Lower lobe of right lung (tissue), 2 donors: ENCODE results near the gene SIGLEC6. TPM values are rescaled to one million over a fixed set of nuclear protein-coding genes. Genes with fewer than 3 reads are reported as not detected.

Experiments used
- ATAC-seq, 2 donors: fragments of 200-7000 bp; cut with Tn5 transposase; one replicate each; pipeline ENCODE4 v1.9.1; 2020 to 2022; ENCODE audit warnings: mild to moderate bottlenecking in 2 of 2, moderate library complexity in 2 of 2
- DNase-seq: peaks from one replicate; pipeline ENCODE4 v3.0.0-alpha.2; 2020
- H3K27ac ChIP-seq: fragments of 200-600 bp; one replicate; pipeline ENCODE4 v1.8.0; 2022
- H3K27me3 ChIP-seq: fragments of 200-600 bp; one replicate; pipeline ENCODE4 v1.8.0; 2022; ENCODE audit warnings: low read depth
- H3K36me3 ChIP-seq: fragments of 200-600 bp; one replicate; pipeline ENCODE4 v1.8.0; 2022; ENCODE audit warnings: mild to moderate bottlenecking
- H3K4me1 ChIP-seq: fragments of 200-600 bp; one replicate; pipeline ENCODE4 v1.8.0; 2022
- H3K4me3 ChIP-seq: fragments of 200-600 bp; one replicate; pipeline ENCODE4 v1.8.0; 2022; ENCODE audit warnings: mild to moderate bottlenecking
- H3K9me3 ChIP-seq: fragments of 200-600 bp; one replicate; pipeline ENCODE4 v1.8.0; 2022
- CTCF ChIP-seq: fragments of 200-600 bp; IDR thresholded peaks from one replicate; pipeline ENCODE4 v1.8.0; 2022; ENCODE audit warnings: antibody characterized with exemption, mild to moderate bottlenecking
- intact Hi-C: fragments of 100-400 bp; cut with DNase I; formaldehyde crosslinking; loops from one replicate; pipeline ENCODE4 v1.11.0; 2022
- total RNA-seq: library from RNA; stranded (reverse); fragmentation: NEBNext Ultra II Directional; extraction: Animal tissue kit (Norgen Biotek cat#: 25700); gene quantifications from one replicate; pipeline ENCODE4 v1.2.1, GENCODE V29; 2021
- donor health status: DM: no; HTN: yes; CAD: no; lungs with severe emphysema.

SIGLEC6 gene
- total RNA-seq, 1 donor from 2014 or later = 6.5 TPM

GRCh38 chr19:51552608-51552995 lies 21.1 kb upstream of the SIGLEC6 start:
- TF ChIP-seq CTCF = no peak
- ATAC-seq (no peak), DNase-seq (no peak)
- Histone ChIP-seq H3K36me3 (no peaks in the 10 kb centered on the region), H3K9me3 (no peaks in the 10 kb centered on the region), H3K4me1 (no peaks in the 10 kb centered on the region), H3K4me3 (no peak overlapping the region), H3K27ac (no peak overlapping the region), H3K27me3 (peaks cover 9% of the 10 kb centered on the region)
- intact Hi-C loops = no loop called here

- Histone ChIP-seq H3K36me3 (no peaks in the 10 kb centered on the region), H3K27me3 (peaks cover 14% of the 10 kb centered on the region), H3K27ac (no peak overlapping the region), H3K9me3 (no peaks in the 10 kb centered on the region), H3K4me1 (no peaks in the 10 kb centered on the region), H3K4me3 (no peak overlapping the region)
- intact Hi-C loops = no loop called here
- ATAC-seq = no peak
- TF ChIP-seq CTCF = no peak
- DNase-seq = no peak
These were observed 20.4 kb upstream of the SIGLEC6 start for GRCh38 chr19:51551673-51552432.

GRCh38 chr19:51550848-51551672 lies 19.6 kb upstream of the SIGLEC6 start:
- ATAC-seq (no peak), DNase-seq (no peak)
- Histone ChIP-seq H3K27me3 (peaks cover 14% of the 10 kb centered on the region), H3K36me3 (no peaks in the 10 kb centered on the region), H3K27ac (no peak overlapping the region), H3K9me3 (no peaks in the 10 kb centered on the region), H3K4me3 (no peak overlapping the region), H3K4me1 (no peaks in the 10 kb centered on the region)
- intact Hi-C loops = no loop called here
- no peak for TF ChIP-seq CTCF

- intact Hi-C loops = no loop called here
- no peaks in the 10 kb centered on the region for H3K36me3 ChIP-seq
- ATAC-seq (no peak), DNase-seq (no peak)
- no peak for TF ChIP-seq CTCF
- peaks cover 21% of the 10 kb centered on the region for H3K27me3 ChIP-seq
- no peak overlapping the region for H3K27ac ChIP-seq
- no peak overlapping the region for H3K4me3 ChIP-seq
- H3K4me1 ChIP-seq = no peaks in the 10 kb centered on the region
- H3K9me3 ChIP-seq = no peaks in the 10 kb centered on the region
These were observed 18.3 kb upstream of the SIGLEC6 start for GRCh38 chr19:51549533-51550324.

GRCh38 chr19:51548891-51549305 lies 17.4 kb upstream of the SIGLEC6 start:
- H3K4me3 ChIP-seq = no peak overlapping the region
- no peaks in the 10 kb centered on the region for H3K9me3 ChIP-seq
- no peak overlapping the region for H3K27ac ChIP-seq
- intact Hi-C loops = no loop called here
- H3K36me3 ChIP-seq = no peaks in the 10 kb centered on the region
- no peak for TF ChIP-seq CTCF
- H3K4me1 ChIP-seq = no peaks in the 10 kb centered on the region
- H3K27me3 ChIP-seq = peaks cover 23% of the 10 kb centered on the region
- DNase-seq = no peak
- ATAC-seq = no peak
